GM15510 (cell line): ENCODE results near the gene KIF20A.

Experiments
- POLR2A ChIP-seq: IDR thresholded peaks from 3 replicates; pipeline ENCODE4 v1.6.1; 2011; ENCODE audit warnings: borderline replicate concordance; ENCODE audit not compliant: insufficient read length; ENCODE audit errors: extremely low read depth

KIF20A gene

GRCh38 chr5:138229387-138229786, 50.5 kb downstream of the KIF20A start:
- no peak for TF ChIP-seq POLR2A

DNA sequence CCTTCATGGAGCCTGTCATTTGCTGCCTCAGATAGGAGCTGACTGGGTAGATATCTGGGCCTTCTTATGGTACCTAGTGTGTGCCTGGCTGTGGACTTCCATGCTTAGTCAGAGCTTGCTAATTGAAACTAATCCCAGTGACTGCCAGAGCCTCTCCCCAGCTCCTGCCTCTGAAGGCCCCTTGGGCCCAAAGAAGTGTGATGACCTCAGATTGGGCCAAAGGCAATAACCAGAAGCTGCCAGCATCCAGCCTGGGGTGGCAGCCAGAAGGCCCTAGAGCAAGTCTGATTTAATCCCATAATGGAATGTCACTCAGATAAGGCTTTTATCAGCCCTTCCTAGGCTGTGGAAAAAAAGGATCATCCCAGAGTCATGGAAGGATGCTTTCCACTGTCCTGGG, 51.3 kb downstream of the KIF20A start:
- TF ChIP-seq POLR2A: no peak

GRCh38 chr5:138230981-138231589, 52.2 kb downstream of the KIF20A start:
- TF ChIP-seq POLR2A: no peak

- TF ChIP-seq POLR2A: no peak
These were observed 54.4 kb downstream of the KIF20A start for GRCh38 chr5:138233280-138233679.

DNA sequence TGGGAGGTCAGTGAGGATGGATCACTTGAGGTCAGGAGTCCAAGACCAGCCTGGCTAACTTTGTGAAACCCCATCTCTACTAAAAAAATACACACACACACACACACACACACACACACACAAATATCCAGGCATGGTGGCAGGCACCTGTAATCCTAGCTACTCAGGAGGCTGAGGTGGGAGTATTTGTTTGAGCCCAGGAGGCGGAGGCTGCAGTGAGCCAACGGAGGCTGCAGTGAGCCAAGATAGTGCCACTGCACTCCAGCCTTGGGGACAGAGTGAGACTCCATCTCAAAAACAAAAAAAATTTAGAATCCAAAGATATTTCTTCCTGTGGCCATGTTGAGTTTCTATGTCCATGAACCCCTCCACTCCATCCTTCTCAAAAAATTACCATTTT, 55.7 kb downstream of the KIF20A start:
- TF ChIP-seq POLR2A: no peak
